Common myeloid progenitor, CD34-positive (primary cell): ENCODE data around the gene TRPM3.
"Not testable (repeated sequence)": the region's sequence is repeated elsewhere in the genome, so short reads cannot be mapped to it uniquely, and the experiment has no call there.

Source experiments
- CTCF ChIA-PET: fragments of 350-600 bp; sonication (Branson Sonifier 250); formaldehyde crosslinking; loops from one replicate; lab custom pipeline; 2021; ENCODE audit warnings: antibody characterized with exemption; lab: Charles Lee
- POLR2A ChIA-PET: fragments of 350-600 bp; sonication (Branson Sonifier 250); formaldehyde crosslinking; loops from one replicate; lab custom pipeline; 2021; ENCODE audit warnings: antibody characterized with exemption; lab: Charles Lee
- DNase-seq, 3 donors: peaks; one replicate each; pipeline versions ENCODE4 v3.0.0 to v3.0.0-alpha.2; 2013
- H3K27ac ChIP-seq, 2 experiments: 1 replicate in 1 of 2; 2 replicates in 1 of 2; pipeline ENCODE4 v1.7.0; 2013; ENCODE audit warnings: inconsistent platforms in 2 of 2, low read length in 2 of 2, mild to moderate bottlenecking in 2 of 2, low read depth in 1 of 2, moderate library complexity in 1 of 2; ENCODE audit not compliant: severe bottlenecking in 2 of 2, insufficient read depth in 1 of 2, poor library complexity in 1 of 2
- H3K27me3 ChIP-seq, 5 experiments: replicated peaks in 2 of 5; 1 replicate in 3 of 5; 2 replicates in 2 of 5; pipeline versions ENCODE4 v1.6.1 to v1.7.0; 2013; ENCODE audit warnings: low read length in 4 of 5, mild to moderate bottlenecking in 2 of 5, moderate library complexity in 2 of 5, inconsistent platforms in 1 of 5; ENCODE audit not compliant: insufficient read depth in 5 of 5, control insufficient read depth in 4 of 5
- H3K36me3 ChIP-seq, 4 experiments: 1 replicate in 2 of 4; 2 replicates in 2 of 4; pipeline versions ENCODE4 v1.6.1 to v1.7.0; 2013; ENCODE audit warnings: low read length in 3 of 4, control low read depth in 1 of 4, mild to moderate bottlenecking in 1 of 4; ENCODE audit not compliant: control insufficient read depth in 4 of 4, insufficient read depth in 4 of 4
- H3K4me1 ChIP-seq, 4 experiments: 1 replicate in 3 of 4; 2 replicates in 1 of 4; pipeline versions ENCODE4 v1.6.1 to v1.7.1; 2013; ENCODE audit warnings: low read length in 3 of 4, mild to moderate bottlenecking in 3 of 4, control low read depth in 1 of 4, inconsistent platforms in 1 of 4, moderate library complexity in 1 of 4; ENCODE audit not compliant: control insufficient read depth in 4 of 4, insufficient read depth in 4 of 4; ENCODE audit errors: control extremely low read depth in 1 of 4
- H3K4me3 ChIP-seq, 7 experiments: 1 replicate in 4 of 7; 2 replicates in 3 of 7; pipeline versions ENCODE4 v1.5.1 to v1.7.0; 2013; ENCODE audit warnings: mild to moderate bottlenecking in 7 of 7, low read length in 6 of 7, moderate library complexity in 6 of 7, inconsistent platforms in 2 of 7, low read depth in 2 of 7, control low read depth in 1 of 7; ENCODE audit not compliant: insufficient read depth in 4 of 7, control insufficient read depth in 1 of 7; ENCODE audit errors: extremely low read depth in 1 of 7
- H3K9me3 ChIP-seq, 5 experiments: 1 replicate in 4 of 5; 2 replicates in 1 of 5; pipeline versions ENCODE4 v1.6.1 to v1.7.1; 2013; ENCODE audit warnings: low read length in 4 of 5, mild to moderate bottlenecking in 2 of 5, inconsistent platforms in 1 of 5, low read depth in 1 of 5, moderate library complexity in 1 of 5; ENCODE audit not compliant: control insufficient read depth in 4 of 5, insufficient read depth in 2 of 5; ENCODE audit errors: control extremely low read depth in 1 of 5
- WGBS: methylation state at CpG from one replicate; pipeline ENCODE4 v1.1.5; 2013; ENCODE audit not compliant: insufficient coverage; 5-methylcytosine and 5-hydroxymethylcytosine counted together

TRPM3 gene

GRCh38 chr9:70706797-70707196, 414.6 kb downstream of the TRPM3 start:
- DNase-seq, H3K9me3 ChIP-seq, H3K4me3 ChIP-seq, H3K36me3 ChIP-seq, H3K27ac ChIP-seq, H3K4me1 ChIP-seq, POLR2A ChIA-PET, H3K27me3 ChIP-seq, CTCF ChIA-PET: not testable (repeated sequence)
- WGBS, result no CpG with 5 or more reads among the region's 1 CpG

GRCh38 chr9:70701163-70701562, 420.3 kb downstream of the TRPM3 start:
- Histone ChIP-seq H3K9me3 (no peaks in the 10 kb centered on the region), H3K4me1 (no peaks in the 10 kb centered on the region), H3K27me3 (no peaks in the 10 kb centered on the region), H3K36me3 (no peaks in the 10 kb centered on the region), H3K27ac (no peak overlapping the region), H3K4me3 (no peak overlapping the region)
- ChIA-PET POLR2A (no interaction called here), CTCF (no interaction called here)
- WGBS, result 100% methylated on average over 5 of the region's 6 CpGs
- DNase-seq, result no peak

GRCh38 chr9:70696694-70697335, 424.6 kb downstream of the TRPM3 start:
- no peaks in the 10 kb centered on the region for H3K4me1 ChIP-seq
- H3K36me3 ChIP-seq, result no peaks in the 10 kb centered on the region
- no peak for DNase-seq
- ChIA-PET CTCF (no interaction called here), POLR2A (no interaction called here)
- H3K27ac ChIP-seq, result no peak overlapping the region
- no peaks in the 10 kb centered on the region for H3K9me3 ChIP-seq
- H3K4me3 ChIP-seq, result no peak overlapping the region
- no peaks in the 10 kb centered on the region for H3K27me3 ChIP-seq
- 72% methylated on average over 3 of the region's 6 CpGs for whole genome bisulfite sequencing

GRCh38 chr9:70694758-70695157, 426.7 kb downstream of the TRPM3 start:
- no peak overlapping the region for H3K4me3 ChIP-seq
- H3K27ac ChIP-seq, result no peak overlapping the region
- no peak for DNase-seq
- no peaks in the 10 kb centered on the region for H3K27me3 ChIP-seq
- ChIA-PET POLR2A (no interaction called here), CTCF (no interaction called here)
- no peaks in the 10 kb centered on the region for H3K9me3 ChIP-seq
- 100% methylated on average over 4 of the region's 5 CpGs for WGBS
- H3K36me3 ChIP-seq, result no peaks in the 10 kb centered on the region
- H3K4me1 ChIP-seq, result no peaks in the 10 kb centered on the region

GRCh38 chr9:70693186-70693585, 428.2 kb downstream of the TRPM3 start:
- DNase-seq, result no peak
- Histone ChIP-seq H3K4me1 (no peaks in the 10 kb centered on the region), H3K27me3 (no peaks in the 10 kb centered on the region), H3K9me3 (no peaks in the 10 kb centered on the region), H3K36me3 (no peaks in the 10 kb centered on the region), H3K27ac (no peak overlapping the region), H3K4me3 (no peak overlapping the region)
- no CpG with 5 or more reads among the region's 1 CpG for WGBS
- CTCF ChIA-PET, result no interaction called here
- POLR2A ChIA-PET, result no interaction called here

- H3K36me3 ChIP-seq, result no peaks in the 10 kb centered on the region
- no peaks in the 10 kb centered on the region for H3K9me3 ChIP-seq
- H3K4me3 ChIP-seq, result no peak overlapping the region
- no peaks in the 10 kb centered on the region for H3K27me3 ChIP-seq
- ChIA-PET CTCF (no interaction called here), POLR2A (no interaction called here)
- 100% methylated on average over 4 of the region's 4 CpGs for WGBS
- H3K27ac ChIP-seq, result no peak overlapping the region
- no peak for DNase-seq
- no peaks in the 10 kb centered on the region for H3K4me1 ChIP-seq
Measured at GRCh38 chr9:70692431-70692830, 429.0 kb downstream of the TRPM3 start.

- CTCF ChIA-PET, result no interaction called here
- H3K9me3 ChIP-seq, result no peaks in the 10 kb centered on the region
- DNase-seq, result no peak
- no peak overlapping the region for H3K4me3 ChIP-seq
- no peak overlapping the region for H3K27ac ChIP-seq
- POLR2A ChIA-PET, result interaction anchor here (0.6 kb wide), 1 partner anchor 1285 kb away, joined by 4 read pairs; no protein-coding TSS in a partner anchor
- H3K36me3 ChIP-seq, result no peaks in the 10 kb centered on the region
- no peaks in the 10 kb centered on the region for H3K27me3 ChIP-seq
- H3K4me1 ChIP-seq, result no peaks in the 10 kb centered on the region
Measured at GRCh38 chr9:70688704-70689103, 432.7 kb downstream of the TRPM3 start.
